Measurements from ENCODE around the gene IGF2R.

DNA sequence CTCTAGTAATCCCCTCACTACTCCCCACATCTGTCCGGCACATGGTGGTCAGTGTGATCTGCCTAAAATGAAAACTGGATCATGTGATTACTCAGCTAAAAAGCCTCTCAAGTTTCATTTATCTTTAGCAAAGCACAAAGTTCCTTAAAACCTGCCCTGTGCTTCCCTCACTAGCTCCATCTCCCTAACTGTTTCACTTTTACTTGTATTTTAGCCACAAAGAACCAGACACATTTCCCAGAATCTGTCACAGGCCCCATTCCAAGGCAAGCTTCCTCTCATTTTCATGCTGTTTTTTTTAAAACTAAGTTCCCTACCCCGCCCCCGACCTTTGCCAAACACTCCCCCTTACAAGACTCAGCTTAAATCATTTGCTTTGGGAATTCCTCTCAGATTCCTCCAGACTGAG is 8.9 kb upstream of the IGF2R start:
- no peak for TF ChIP-seq POLR2A (IDR thresholded peaks at IDR 0.05)
- TF ChIP-seq, protein P1, sequence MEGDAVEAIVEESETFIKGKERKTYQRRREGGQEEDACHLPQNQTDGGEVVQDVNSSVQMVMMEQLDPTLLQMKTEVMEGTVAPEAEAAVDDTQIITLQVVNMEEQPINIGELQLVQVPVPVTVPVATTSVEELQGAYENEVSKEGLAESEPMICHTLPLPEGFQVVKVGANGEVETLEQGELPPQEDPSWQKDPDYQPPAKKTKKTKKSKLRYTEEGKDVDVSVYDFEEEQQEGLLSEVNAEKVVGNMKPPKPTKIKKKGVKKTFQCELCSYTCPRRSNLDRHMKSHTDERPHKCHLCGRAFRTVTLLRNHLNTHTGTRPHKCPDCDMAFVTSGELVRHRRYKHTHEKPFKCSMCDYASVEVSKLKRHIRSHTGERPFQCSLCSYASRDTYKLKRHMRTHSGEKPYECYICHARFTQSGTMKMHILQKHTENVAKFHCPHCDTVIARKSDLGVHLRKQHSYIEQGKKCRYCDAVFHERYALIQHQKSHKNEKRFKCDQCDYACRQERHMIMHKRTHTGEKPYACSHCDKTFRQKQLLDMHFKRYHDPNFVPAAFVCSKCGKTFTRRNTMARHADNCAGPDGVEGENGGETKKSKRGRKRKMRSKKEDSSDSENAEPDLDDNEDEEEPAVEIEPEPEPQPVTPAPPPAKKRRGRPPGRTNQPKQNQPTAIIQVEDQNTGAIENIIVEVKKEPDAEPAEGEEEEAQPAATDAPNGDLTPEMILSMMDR (IDR thresholded peaks at IDR 0.05 in 4 of 5, conservative IDR thresholded peaks at IDR 0.05 in 1 of 5): no peak

Data from gastrocnemius medialis (tissue), 4 donors.